Measurements from ENCODE around the gene TULP4. TPM values are rescaled to one million over a fixed set of nuclear protein-coding genes. Genes with fewer than 3 reads are reported as not detected.
"Not testable (repeated sequence)": the region's sequence is repeated elsewhere in the genome, so short reads cannot be mapped to it uniquely, and the experiment has no call there.

The TULP4 gene
- total RNA-seq, 2 experiments from 2014 or later, result 48.7 to 58.1 TPM

DNA sequence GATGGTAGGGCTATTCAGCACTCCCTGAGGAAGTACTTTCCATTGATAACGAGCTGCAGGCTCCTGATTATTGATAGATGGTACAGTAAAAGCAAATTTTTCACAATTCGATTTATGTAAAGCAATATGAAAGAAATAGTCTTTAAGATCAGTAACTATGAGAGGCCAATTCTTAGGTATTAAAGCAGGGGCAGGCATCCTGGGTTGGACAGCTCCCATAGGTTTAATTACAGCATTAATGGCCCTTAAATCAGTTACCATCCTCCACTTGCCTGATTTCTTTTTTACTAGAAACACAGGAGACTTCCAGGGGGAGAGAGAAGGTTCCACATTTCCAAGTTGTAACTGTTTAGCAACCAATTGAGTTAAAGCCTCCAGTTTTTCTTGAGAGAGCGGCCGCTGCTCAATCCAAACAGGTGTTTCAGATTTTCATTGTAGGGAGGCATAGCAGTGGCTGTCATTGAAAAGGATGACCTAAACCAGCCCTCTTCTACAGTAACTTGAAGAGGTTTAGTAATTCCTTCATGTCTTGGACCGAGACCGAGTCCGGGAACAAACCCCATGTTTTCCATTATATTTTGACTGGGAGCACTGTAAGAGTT, 10.0 kb upstream of the TULP4 start:
- H3K9me3 Mint-ChIP-seq; POLR2A ChIA-PET; H3K27ac Mint-ChIP-seq; ATAC-seq (ENCODE audit: low read depth); DNase-seq; H3K4me3 Mint-ChIP-seq; H3K4me1 Mint-ChIP-seq; H3K27me3 Mint-ChIP-seq: not testable (repeated sequence)
- H3K36me3 Mint-ChIP-seq, result peaks cover 21% of the 10 kb centered on the region

DNA sequence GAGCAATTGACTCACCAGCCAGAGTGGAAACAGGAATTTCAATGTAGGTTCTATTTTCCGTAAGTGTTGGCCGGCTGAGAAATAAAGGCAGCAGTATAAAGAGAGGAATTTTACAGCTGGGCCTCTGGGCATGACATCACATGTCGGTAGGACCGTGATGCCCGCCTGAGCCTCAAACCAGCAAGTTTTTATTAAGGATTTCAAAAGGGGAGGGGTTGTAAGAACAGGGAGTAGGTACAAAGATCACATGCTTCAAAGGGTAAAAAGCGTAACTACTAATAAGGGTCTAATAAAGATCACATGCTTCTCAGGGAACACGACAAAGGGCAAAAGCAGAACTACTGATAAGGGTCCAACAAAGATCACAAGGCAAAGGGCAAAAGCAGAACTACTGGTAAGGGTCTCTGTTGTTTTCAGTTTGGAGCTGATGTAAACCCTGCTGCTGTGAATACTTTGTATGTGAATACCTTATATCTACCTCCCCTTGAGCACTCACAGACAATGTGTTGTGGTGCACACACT, 9.0 kb upstream of the TULP4 start:
- no peaks in the 10 kb centered on the region for H3K27me3 Mint-ChIP-seq
- H3K9me3 Mint-ChIP-seq, result peaks cover 5% of the 10 kb centered on the region
- H3K4me1 Mint-ChIP-seq, result no peaks in the 10 kb centered on the region
- POLR2A ChIA-PET, result no interaction called here
- peaks cover 16% of the 10 kb centered on the region for H3K36me3 Mint-ChIP-seq
- ATAC-seq (ENCODE audit: low read depth), result no peak
- no peak for DNase-seq
- H3K27ac Mint-ChIP-seq, result no peak overlapping the region
- H3K4me3 Mint-ChIP-seq, result no peak overlapping the region

DNA sequence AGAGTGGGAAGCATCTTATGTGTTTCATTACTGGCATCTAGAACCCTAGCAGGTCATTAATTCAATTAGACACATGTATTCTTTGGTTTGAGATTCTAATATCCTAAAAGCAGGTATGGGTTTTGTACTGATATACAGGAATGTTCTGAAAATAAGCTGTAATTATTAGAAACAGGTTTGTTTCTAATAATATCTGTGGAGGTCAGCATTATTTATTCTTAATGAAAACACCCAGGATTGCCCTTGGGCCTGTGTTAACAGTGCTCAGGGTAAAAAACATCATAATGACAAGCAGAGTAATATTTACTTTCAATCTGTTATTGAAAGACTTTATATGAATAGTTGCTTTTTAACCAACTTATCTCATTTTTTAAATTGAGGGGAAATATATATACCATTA, 8.0 kb upstream of the TULP4 start:
- POLR2A ChIA-PET, result no interaction called here
- Mint-ChIP-seq H3K27ac (no peak overlapping the region), H3K4me3 (no peak overlapping the region), H3K9me3 (no peaks in the 10 kb centered on the region), H3K27me3 (no peaks in the 10 kb centered on the region), H3K36me3 (peaks cover 11% of the 10 kb centered on the region), H3K4me1 (no peaks in the 10 kb centered on the region)
- no peak for DNase-seq
- no peak for ATAC-seq (ENCODE audit: low read depth)

DNA sequence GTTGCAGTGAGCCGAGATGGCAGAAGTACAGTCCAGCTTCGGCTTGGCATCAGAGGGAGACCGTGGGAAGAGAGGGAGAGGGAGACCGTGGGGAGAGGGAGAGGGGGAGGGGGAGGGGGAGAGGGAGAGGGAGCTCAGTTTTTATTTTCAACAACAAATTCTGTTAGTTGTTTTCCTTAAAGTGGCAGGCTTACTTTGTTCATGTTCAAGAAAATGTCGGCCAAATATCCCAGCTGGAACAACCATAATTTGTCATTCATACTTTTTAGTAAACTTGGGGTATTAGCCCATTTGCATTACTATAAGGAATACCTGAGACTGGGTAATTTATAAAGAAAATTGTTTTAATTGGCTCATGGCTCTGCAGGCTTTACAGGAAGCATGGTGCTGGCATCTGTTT, 2.5 kb upstream of the TULP4 start:
- peaks cover 27% of the 10 kb centered on the region for H3K36me3 Mint-ChIP-seq

DNA sequence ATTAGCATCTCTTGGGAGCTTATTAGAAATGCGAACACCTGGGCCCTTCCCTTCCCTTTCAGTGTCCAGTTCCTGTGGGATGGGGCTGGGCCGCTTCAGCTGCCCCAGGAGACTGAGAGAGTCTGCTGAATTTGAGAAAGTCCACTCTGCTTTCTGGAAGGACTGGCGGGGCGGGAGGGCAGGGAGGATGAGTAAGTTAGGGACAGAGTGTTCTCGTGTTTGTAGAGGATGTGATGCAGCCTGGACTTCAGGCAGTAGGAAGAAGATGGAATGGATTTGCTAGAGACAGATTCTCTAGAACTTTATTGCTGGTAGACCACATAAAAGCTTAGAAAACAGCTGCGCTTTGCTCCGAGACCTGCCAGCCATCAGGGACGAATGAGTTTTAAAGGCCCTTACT, 1.1 kb upstream of the TULP4 start:
- POLR2A ChIA-PET, result no interaction called here
- ATAC-seq (ENCODE audit: low read depth) (no peak), DNase-seq (no peak)
- Mint-ChIP-seq H3K9me3 (no peaks in the 10 kb centered on the region), H3K4me3 (no peak overlapping the region), H3K27me3 (no peaks in the 10 kb centered on the region), H3K4me1 (peaks cover 14% of the 10 kb centered on the region), H3K36me3 (peaks cover 30% of the 10 kb centered on the region), H3K27ac (no peak overlapping the region)

More for the DNA sequence above, 2.5 kb upstream of the TULP4 start:
- Mint-ChIP-seq H3K4me3 (no peak overlapping the region), H3K9me3 (no peaks in the 10 kb centered on the region), H3K27me3 (no peaks in the 10 kb centered on the region), H3K4me1 (peaks cover 14% of the 10 kb centered on the region), H3K27ac (no peak overlapping the region)
- ATAC-seq (ENCODE audit: low read depth) (no peak), DNase-seq (no peak)
- POLR2A ChIA-PET, result no interaction called here

DNA sequence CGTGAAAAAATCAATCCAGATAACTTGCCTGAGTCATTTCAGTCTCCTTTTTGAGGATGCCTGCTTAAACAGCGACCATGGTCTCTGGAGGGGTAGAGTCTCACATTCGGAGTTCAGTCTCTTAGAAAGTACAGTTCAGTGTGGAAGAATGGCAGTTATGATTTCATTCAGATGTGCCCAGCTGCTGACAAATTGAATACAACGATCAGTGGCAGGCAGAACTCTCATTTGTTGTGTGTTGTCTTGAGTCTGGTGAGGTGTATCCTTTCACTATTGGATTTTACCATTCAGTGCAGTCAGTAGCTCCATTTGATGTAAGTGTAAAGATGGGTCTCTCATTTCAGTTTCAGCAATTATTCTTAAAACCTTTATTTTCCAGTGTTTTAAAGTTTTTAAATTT, 639 bp upstream of the TULP4 start:
- Mint-ChIP-seq H3K36me3 (peaks cover 33% of the 10 kb centered on the region), H3K9me3 (no peaks in the 10 kb centered on the region), H3K4me1 (peaks cover 14% of the 10 kb centered on the region), H3K4me3 (no peak overlapping the region), H3K27me3 (no peaks in the 10 kb centered on the region), H3K27ac (no peak overlapping the region)
- no peak for DNase-seq
- POLR2A ChIA-PET, result no interaction called here
- no peak for ATAC-seq (ENCODE audit: low read depth)

DNA sequence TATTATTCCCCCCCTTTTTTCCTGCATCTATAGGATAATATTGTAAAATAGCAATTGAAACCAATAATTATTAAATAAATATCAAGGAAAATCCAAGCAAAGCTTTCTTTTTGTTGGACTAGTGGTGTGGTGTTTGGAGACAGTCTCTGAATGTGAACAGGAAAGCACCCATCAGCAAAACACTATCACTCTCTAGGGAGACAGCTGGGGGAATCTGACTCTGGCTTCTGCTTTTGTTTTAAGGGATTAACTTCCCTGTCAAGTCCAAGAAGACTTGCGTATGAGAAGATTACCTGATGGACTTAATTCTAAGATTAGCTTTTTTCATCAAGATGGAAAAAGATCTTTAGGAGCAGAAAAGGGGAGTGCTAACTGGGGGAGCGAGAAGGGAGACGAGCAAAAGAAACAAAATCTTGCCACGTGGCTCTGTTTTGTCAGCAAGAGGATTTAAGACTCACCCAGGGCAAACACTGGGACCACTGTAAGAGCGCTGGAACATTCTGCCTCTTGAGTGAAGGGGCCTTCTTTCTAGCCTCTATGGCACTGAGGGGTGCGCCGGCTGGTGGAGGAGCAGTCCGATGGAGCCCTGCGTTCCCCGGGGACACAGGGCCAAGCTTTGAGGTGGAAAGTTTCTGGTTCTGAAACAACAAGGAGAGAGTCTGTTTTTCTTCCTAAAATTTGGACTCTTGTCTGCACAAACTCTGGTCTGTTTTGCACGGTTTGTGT, 570 bp downstream of the TULP4 start:
- Mint-ChIP-seq H3K36me3 (peaks cover 37% of the 10 kb centered on the region), H3K27me3 (no peaks in the 10 kb centered on the region), H3K4me1 (peaks cover 15% of the 10 kb centered on the region), H3K4me3 (no peak overlapping the region), H3K27ac (no peak overlapping the region), H3K9me3 (no peaks in the 10 kb centered on the region)
- DNase-seq, result no peak
- ATAC-seq (ENCODE audit: low read depth), result no peak
- POLR2A ChIA-PET, result no interaction called here

DNA sequence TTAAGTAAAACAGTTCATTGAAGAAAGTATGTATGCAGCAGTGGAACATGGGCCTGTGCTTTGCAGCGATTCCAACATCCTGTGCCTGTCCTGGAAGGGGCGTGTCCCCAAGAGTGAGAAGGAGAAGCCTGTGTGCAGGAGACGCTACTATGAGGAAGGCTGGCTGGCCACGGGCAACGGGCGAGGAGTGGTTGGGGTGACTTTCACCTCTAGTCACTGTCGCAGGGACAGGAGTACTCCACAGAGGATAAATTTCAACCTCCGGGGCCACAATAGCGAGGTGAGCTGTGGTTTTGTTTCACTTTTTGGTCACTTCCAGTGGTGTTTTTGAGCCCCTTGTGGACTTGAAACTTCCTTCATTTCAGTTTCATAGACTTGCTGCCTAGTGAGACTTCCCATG, 1.7 kb downstream of the TULP4 start:
- no peaks in the 10 kb centered on the region for H3K9me3 Mint-ChIP-seq
- H3K4me3 Mint-ChIP-seq, result peak overlapping the region; percentile 46
- DNase-seq (peak; percentile 40), ATAC-seq (ENCODE audit: low read depth) (peak; percentile 92)
- H3K27me3 Mint-ChIP-seq, result no peaks in the 10 kb centered on the region
- H3K4me1 Mint-ChIP-seq, result peaks cover 16% of the 10 kb centered on the region
- peaks cover 39% of the 10 kb centered on the region for H3K36me3 Mint-ChIP-seq
- H3K27ac Mint-ChIP-seq, result peak overlapping the region; percentile 44
- POLR2A ChIA-PET, result no interaction called here

DNA sequence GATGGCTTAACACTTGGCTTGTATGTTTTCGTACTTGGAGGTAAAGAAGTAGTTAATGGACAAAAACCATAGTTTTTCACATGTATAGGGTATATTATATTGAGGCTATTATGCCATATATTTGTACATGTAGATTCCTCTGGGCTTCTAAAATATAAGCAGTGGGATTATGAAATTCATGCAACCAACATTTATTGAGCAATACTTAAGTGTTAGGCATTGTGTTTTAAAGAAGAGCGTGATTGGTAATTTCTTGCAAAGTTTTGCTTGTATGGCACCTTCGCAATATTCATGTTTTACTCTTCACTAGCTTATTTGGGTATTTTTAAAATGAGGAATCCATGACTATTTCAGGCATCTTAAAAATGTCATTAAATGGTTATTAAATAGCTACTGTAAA, 2.5 kb downstream of the TULP4 start:
- Mint-ChIP-seq H3K36me3 (peaks cover 38% of the 10 kb centered on the region), H3K4me3 (no peak overlapping the region), H3K27me3 (no peaks in the 10 kb centered on the region), H3K4me1 (peaks cover 18% of the 10 kb centered on the region), H3K27ac (no peak overlapping the region), H3K9me3 (no peaks in the 10 kb centered on the region)
- DNase-seq (no peak), ATAC-seq (ENCODE audit: low read depth) (no peak)
- POLR2A ChIA-PET, result no interaction called here

DNA sequence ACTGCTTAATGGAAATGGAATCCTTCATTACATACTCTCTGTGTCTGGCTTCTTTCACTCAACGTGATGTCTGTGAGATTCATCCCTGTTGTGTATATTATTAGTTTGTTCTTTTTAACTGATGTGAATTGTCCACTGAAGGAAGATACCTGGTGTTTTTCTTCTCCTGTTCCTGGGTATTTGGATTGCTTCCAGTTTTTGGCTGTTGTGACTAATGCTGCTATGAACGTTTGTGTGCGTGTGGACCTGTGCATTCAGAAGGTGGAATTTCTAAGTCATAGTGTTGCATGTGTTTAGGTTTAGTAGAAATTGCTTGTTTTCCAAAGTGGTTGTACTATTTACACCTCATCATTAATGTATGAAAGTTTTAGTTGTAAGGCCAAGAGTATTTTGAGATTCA, 3.8 kb downstream of the TULP4 start:
- H3K4me1 Mint-ChIP-seq, result peaks cover 20% of the 10 kb centered on the region
- H3K27ac Mint-ChIP-seq, result no peak overlapping the region
- H3K27me3 Mint-ChIP-seq, result no peaks in the 10 kb centered on the region
- H3K4me3 Mint-ChIP-seq, result no peak overlapping the region
- peaks cover 40% of the 10 kb centered on the region for H3K36me3 Mint-ChIP-seq
- H3K9me3 Mint-ChIP-seq, result no peaks in the 10 kb centered on the region
- DNase-seq (no peak), ATAC-seq (ENCODE audit: low read depth) (no peak)
- POLR2A ChIA-PET, result interaction anchor here (0.6 kb wide), 1 partner anchor 669 kb away, joined by 5 read pairs; no protein-coding TSS in a partner anchor

DNA sequence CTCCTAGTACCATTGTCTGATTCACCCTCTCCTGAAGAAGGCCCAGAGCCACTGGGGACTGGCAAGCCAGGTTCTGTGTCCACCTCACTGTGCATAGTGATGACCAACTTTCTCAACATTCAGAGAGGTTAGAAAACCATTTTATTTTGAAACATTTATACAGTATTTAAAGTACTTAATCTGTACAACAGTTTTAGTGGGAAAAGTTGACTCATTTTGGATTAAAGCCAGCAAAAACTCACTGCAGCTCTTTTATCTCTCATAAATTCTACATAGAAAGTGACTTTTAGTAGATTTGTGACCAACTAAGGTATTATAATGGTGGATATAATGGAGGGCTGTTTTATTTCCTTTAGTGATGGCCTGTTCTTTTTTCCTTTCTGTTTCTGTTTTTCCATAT, 9.7 kb downstream of the TULP4 start:
- ATAC-seq (ENCODE audit: low read depth) (no peak), DNase-seq (no peak)
- peaks cover 24% of the 10 kb centered on the region for H3K36me3 Mint-ChIP-seq
- peaks cover 2% of the 10 kb centered on the region for H3K9me3 Mint-ChIP-seq
- POLR2A ChIA-PET, result no interaction called here
- peaks cover 28% of the 10 kb centered on the region for H3K4me1 Mint-ChIP-seq
- H3K4me3 Mint-ChIP-seq, result no peak overlapping the region
- H3K27me3 Mint-ChIP-seq, result no peaks in the 10 kb centered on the region
- no peak overlapping the region for H3K27ac Mint-ChIP-seq

DNA sequence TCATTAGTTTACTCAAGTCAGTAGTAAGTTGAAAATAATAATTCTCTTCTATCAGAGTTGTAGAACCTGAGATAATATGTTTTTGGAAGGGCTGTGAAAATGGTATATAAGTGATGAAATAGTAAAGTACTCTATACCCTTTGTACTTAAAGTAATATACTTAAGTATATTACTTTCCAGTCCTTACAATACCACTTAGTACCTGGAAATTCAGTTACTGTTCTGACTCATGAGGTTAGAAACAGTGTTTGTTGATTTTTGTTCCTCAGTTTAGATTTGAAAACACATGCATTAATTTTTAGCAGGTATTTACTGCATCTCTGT, 10.1 kb downstream of the TULP4 start:
- ATAC-seq (ENCODE audit: low read depth) (no peak), DNase-seq (no peak)
- POLR2A ChIA-PET, result no interaction called here
- Mint-ChIP-seq H3K27ac (no peak overlapping the region), H3K27me3 (no peaks in the 10 kb centered on the region), H3K36me3 (peaks cover 20% of the 10 kb centered on the region), H3K9me3 (peaks cover 2% of the 10 kb centered on the region), H3K4me1 (peaks cover 31% of the 10 kb centered on the region), H3K4me3 (no peak overlapping the region)

DNA sequence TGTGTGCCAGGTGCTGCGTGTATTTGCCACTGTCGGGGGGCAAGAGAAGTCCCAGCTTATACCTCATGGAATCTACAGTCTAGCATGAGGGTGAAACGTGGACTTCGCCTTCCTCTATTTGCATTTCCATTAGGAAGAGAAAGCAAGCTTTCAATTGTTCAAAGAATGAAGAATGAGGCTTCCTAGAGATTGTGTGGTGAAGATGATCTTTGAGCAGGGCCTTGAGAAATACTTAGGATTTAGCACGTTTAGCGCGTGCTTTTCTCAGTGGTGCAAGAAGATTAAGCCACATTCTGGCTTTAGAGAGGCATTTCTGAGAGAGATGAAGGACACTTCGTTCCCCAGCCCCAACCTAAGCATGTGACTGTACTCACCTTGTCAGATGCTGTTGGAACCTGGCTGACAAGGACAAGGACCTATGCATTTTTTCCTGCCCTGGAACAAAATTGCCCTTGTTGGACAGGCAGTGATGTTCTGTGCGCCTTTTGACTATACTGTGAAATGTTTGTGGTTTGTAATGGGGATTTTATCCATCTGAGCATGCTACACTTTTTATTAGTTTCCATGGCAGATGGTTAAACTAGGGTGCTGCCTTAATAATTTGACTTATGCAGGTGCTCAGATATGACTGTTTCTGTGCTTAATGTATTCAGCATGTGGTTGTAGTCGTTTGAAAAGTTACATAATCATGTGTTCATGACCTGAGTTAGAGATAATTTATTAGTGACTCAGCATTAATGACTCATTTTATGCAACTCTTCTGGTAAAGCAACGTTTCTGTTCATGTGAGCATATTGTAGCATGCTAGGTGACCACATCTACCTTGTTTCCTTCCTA, 10.7 kb downstream of the TULP4 start:
- Mint-ChIP-seq H3K4me3 (no peak overlapping the region), H3K4me1 (peaks cover 32% of the 10 kb centered on the region), H3K9me3 (peaks cover 2% of the 10 kb centered on the region), H3K36me3 (peaks cover 16% of the 10 kb centered on the region), H3K27me3 (no peaks in the 10 kb centered on the region), H3K27ac (no peak overlapping the region)
- POLR2A ChIA-PET, result no interaction called here
- ATAC-seq (ENCODE audit: low read depth) (no peak), DNase-seq (no peak)

DNA sequence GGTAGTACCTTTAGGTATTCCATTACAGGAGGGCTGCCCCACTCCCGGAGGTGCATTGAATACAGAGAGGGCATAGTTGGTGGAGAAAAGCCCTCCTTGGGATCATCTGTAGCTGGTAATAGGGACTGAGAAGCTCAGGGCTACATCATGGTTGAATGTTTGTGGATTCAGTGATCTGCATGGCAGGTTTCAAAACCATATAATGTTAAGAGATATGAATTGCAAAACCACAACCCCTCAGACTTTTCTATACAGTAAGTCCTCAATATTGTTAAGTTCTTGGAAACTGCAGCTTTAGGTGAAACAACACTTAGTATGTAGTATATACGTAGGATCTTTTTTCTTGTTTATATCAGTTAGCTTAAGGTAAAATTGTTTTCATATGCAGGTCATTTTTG, 11.3 kb downstream of the TULP4 start:
- DNase-seq (no peak), ATAC-seq (ENCODE audit: low read depth) (no peak)
- peaks cover 2% of the 10 kb centered on the region for H3K9me3 Mint-ChIP-seq
- POLR2A ChIA-PET, result no interaction called here
- H3K27ac Mint-ChIP-seq, result no peak overlapping the region
- no peak overlapping the region for H3K4me3 Mint-ChIP-seq
- peaks cover 15% of the 10 kb centered on the region for H3K36me3 Mint-ChIP-seq
- H3K27me3 Mint-ChIP-seq, result no peaks in the 10 kb centered on the region
- H3K4me1 Mint-ChIP-seq, result peaks cover 32% of the 10 kb centered on the region

Data from activated naive CD8-positive, alpha-beta T cell treated with anti-CD3 and anti-CD28 coated beads, Interleukin-2, amount 10 ng/mL, durations not matched to agents 7 days and 5 days (primary cell).